ENCODE results near the gene TMEM150C. TPM values are rescaled to one million over a fixed set of nuclear protein-coding genes. Genes with fewer than 3 reads are reported as not detected.

The TMEM150C gene
- total RNA-seq, 1 donor, result 3.3 TPM

DNA sequence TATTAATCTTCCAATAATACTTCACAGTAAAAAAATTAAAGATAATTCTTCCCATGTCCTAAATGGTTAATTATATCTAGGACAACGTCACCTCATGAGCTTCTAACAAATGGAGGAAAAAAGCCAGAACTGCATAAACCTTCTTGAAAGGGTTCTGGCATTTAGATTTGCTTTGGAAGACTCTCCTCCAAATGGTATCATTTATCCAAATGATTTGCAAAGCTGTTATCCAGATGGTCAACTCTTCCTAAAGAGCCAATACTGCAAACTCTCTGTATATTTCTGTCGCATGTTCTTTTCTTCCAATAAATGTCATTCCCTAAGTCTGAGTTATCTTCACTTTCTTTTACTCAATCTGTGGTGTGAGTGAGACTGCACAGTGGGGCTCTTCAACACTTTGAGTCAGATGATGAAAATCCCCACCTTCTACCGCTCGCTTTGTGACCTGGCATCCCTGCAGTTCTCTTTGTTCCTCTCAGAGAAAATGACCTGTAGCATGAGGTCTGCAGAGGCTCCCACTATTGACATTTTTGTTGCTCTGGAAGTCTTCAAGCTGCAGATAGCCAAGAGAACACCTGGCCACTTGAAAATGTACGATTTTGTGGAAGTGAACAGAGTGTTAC is 52.9 kb downstream of the TMEM150C start:
- no peaks in the 10 kb centered on the region for H4K20me1 ChIP-seq (ENCODE audit: insufficient read depth, low read length)
- TF ChIP-seq, protein P1, sequence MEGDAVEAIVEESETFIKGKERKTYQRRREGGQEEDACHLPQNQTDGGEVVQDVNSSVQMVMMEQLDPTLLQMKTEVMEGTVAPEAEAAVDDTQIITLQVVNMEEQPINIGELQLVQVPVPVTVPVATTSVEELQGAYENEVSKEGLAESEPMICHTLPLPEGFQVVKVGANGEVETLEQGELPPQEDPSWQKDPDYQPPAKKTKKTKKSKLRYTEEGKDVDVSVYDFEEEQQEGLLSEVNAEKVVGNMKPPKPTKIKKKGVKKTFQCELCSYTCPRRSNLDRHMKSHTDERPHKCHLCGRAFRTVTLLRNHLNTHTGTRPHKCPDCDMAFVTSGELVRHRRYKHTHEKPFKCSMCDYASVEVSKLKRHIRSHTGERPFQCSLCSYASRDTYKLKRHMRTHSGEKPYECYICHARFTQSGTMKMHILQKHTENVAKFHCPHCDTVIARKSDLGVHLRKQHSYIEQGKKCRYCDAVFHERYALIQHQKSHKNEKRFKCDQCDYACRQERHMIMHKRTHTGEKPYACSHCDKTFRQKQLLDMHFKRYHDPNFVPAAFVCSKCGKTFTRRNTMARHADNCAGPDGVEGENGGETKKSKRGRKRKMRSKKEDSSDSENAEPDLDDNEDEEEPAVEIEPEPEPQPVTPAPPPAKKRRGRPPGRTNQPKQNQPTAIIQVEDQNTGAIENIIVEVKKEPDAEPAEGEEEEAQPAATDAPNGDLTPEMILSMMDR (IDR thresholded peaks at IDR 0.05; ENCODE audit: extremely low read depth, low read depth, low read length), result no peak
- no peaks in the 10 kb centered on the region for H3K9me3 ChIP-seq (ENCODE audit: low read depth, low read length)
- H3K36me3 ChIP-seq (ENCODE audit: insufficient read depth, low read length), result no peaks in the 10 kb centered on the region
- no peaks in the 10 kb centered on the region for H3K4me1 ChIP-seq (ENCODE audit: insufficient read depth, low read length)
- DNase-seq (ENCODE audit: insufficient read length, low spot score, missing footprints), result no peak
- H3K27me3 ChIP-seq (ENCODE audit: insufficient read depth, low read length), result peaks cover 5% of the 10 kb centered on the region
- no peak overlapping the region for H2AFZ ChIP-seq (ENCODE audit: low read length)
- H3K27ac ChIP-seq (ENCODE audit: low read depth, low read length), result no peak overlapping the region
- no peak overlapping the region for H3K4me3 ChIP-seq (ENCODE audit: insufficient read depth, low read length)
- H3K4me2 ChIP-seq (ENCODE audit: insufficient read depth, low read length), result no peak overlapping the region
- no peaks in the 10 kb centered on the region for H3K79me2 ChIP-seq (ENCODE audit: insufficient read depth, low read length)

DNA sequence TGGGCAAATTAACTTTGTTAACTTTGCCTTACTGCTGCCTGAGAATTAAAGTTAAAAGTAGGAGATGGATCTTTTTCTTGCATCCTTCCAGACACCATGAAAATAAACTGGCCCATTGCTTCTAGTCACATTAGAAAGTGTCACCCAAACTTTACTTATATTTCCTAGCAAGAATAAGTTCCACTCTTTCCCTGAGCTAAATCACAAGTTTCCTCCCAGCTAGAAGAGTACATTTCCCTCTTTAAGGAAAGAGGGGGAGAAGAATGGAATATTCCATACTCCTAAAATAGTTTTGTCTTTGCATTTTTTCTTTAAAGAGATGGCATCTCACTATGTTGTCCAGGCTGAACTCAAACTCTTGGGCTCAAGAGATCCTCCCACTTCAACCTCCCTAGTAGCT is 53.8 kb downstream of the TMEM150C start:
- no peak for DNase-seq (ENCODE audit: insufficient read length, low spot score, missing footprints)
- TF ChIP-seq, protein P1 (IDR thresholded peaks at IDR 0.05; ENCODE audit: extremely low read depth, low read depth, low read length), result no peak

DNA sequence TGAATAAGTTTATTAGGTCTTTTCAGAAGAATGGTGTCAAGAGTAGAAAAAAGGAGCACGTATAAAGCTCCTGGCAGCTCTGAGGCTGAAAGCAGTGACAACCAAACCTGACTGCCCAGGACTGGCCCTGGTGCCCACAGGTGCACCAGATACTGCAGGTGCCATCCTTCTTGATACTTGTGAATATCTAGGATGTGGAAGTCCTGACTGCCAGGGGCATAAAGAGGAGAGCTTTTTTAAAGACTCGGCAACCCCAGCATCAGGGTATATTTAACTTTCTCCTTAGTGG is 60.7 kb downstream of the TMEM150C start:
- peak; percentile 1 for DNase-seq (ENCODE audit: insufficient read length, low spot score, missing footprints)
- Histone ChIP-seq H3K79me2 (ENCODE audit: insufficient read depth, low read length) (no peaks in the 10 kb centered on the region), H3K4me2 (ENCODE audit: insufficient read depth, low read length) (no peak overlapping the region), H3K9me3 (ENCODE audit: low read depth, low read length) (no peaks in the 10 kb centered on the region), H3K4me3 (ENCODE audit: insufficient read depth, low read length) (no peak overlapping the region), H3K4me1 (ENCODE audit: insufficient read depth, low read length) (peaks cover 12% of the 10 kb centered on the region), H2AFZ (ENCODE audit: low read length) (no peak overlapping the region), H4K20me1 (ENCODE audit: insufficient read depth, low read length) (no peaks in the 10 kb centered on the region), H3K27me3 (ENCODE audit: insufficient read depth, low read length) (no peaks in the 10 kb centered on the region), H3K27ac (ENCODE audit: low read depth, low read length) (no peak overlapping the region), H3K36me3 (ENCODE audit: insufficient read depth, low read length) (no peaks in the 10 kb centered on the region)
- TF ChIP-seq, protein P1 (IDR thresholded peaks at IDR 0.05; ENCODE audit: extremely low read depth, low read depth, low read length), result no peak

More for the DNA sequence above, 53.8 kb downstream of the TMEM150C start:
- Histone ChIP-seq H3K9me3 (ENCODE audit: low read depth, low read length) (no peaks in the 10 kb centered on the region), H3K36me3 (ENCODE audit: insufficient read depth, low read length) (no peaks in the 10 kb centered on the region), H3K27ac (ENCODE audit: low read depth, low read length) (no peak overlapping the region), H3K79me2 (ENCODE audit: insufficient read depth, low read length) (no peaks in the 10 kb centered on the region), H3K4me3 (ENCODE audit: insufficient read depth, low read length) (no peak overlapping the region), H4K20me1 (ENCODE audit: insufficient read depth, low read length) (no peaks in the 10 kb centered on the region), H2AFZ (ENCODE audit: low read length) (no peak overlapping the region), H3K4me1 (ENCODE audit: insufficient read depth, low read length) (no peaks in the 10 kb centered on the region), H3K27me3 (ENCODE audit: insufficient read depth, low read length) (peaks cover 5% of the 10 kb centered on the region), H3K4me2 (ENCODE audit: insufficient read depth, low read length) (no peak overlapping the region)

DNA sequence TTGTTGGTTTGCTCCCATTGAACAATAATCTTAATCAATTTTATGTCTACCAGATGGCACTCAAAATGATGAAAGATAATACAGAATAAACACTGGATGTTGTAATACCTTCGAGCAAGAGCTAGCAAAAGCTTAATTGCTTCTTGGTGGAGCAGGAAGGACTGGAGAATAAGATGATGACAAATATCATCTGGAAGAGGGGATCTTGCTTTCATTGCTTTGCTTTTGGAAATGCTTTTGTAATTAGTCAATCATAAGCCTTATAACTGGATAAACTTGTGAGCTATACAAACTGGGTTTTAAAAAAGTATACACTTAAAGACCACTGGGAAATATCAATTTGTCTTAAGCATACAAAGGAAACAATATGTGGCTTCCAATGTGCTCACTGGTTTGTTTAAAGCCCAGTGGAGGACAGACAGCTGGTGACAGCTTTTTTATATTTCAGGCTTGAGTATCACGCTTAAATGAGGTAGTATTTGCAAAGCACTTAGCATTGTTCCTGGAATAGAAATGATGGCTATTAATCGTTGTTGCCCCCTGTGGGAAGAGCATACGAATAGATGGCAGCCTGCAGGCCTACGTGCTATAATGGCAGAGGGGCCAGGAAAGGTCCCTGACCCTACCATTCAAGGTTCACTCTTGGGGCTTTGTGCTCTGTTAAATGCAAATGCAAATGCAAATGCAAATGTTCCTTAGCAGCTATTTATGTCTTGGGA is 61.2 kb downstream of the TMEM150C start:
- Histone ChIP-seq H3K27me3 (ENCODE audit: insufficient read depth, low read length) (no peaks in the 10 kb centered on the region), H3K27ac (ENCODE audit: low read depth, low read length) (peak overlapping the region; percentile 28), H3K4me2 (ENCODE audit: insufficient read depth, low read length) (peak overlapping the region; percentile 34), H3K9me3 (ENCODE audit: low read depth, low read length) (no peaks in the 10 kb centered on the region), H2AFZ (ENCODE audit: low read length) (no peak overlapping the region), H4K20me1 (ENCODE audit: insufficient read depth, low read length) (no peaks in the 10 kb centered on the region), H3K4me3 (ENCODE audit: insufficient read depth, low read length) (no peak overlapping the region), H3K4me1 (ENCODE audit: insufficient read depth, low read length) (peaks cover 12% of the 10 kb centered on the region), H3K79me2 (ENCODE audit: insufficient read depth, low read length) (no peaks in the 10 kb centered on the region), H3K36me3 (ENCODE audit: insufficient read depth, low read length) (no peaks in the 10 kb centered on the region)
- TF ChIP-seq, protein P1 (IDR thresholded peaks at IDR 0.05; ENCODE audit: extremely low read depth, low read depth, low read length), result no peak
- peak; percentile 49 for DNase-seq (ENCODE audit: insufficient read length, low spot score, missing footprints)

All from osteoblast (primary cell).